WTC11 (cell line): ENCODE data around the gene FRMD4A. TPM values are rescaled to one million over a fixed set of nuclear protein-coding genes. Genes with fewer than 3 reads are reported as not detected.

Source experiments
- CREB1 ChIP-seq: sonication (generic); formaldehyde crosslinking; IDR thresholded peaks from 2 replicates; pipeline ENCODE4 v1.8.0; 2023; ENCODE audit warnings: mild to moderate bottlenecking, missing genetic modification reagents
- EMX1 ChIP-seq: fragments of 250-450 bp; sonication (Bioruptor Pico); IDR thresholded peaks from 2 replicates; pipeline ENCODE4 v1.8.0; 2021; ENCODE audit warnings: mild to moderate bottlenecking
- FOXK1 ChIP-seq: sonication (generic); formaldehyde crosslinking; IDR thresholded peaks from 2 replicates; pipeline ENCODE4 v1.8.0; 2022; ENCODE audit warnings: mild to moderate bottlenecking, moderate library complexity, missing genetic modification reagents
- FOXP1 ChIP-seq: sonication (generic); formaldehyde crosslinking; IDR thresholded peaks from 2 replicates; pipeline ENCODE4 v1.8.0; 2022; ENCODE audit warnings: missing genetic modification reagents, mild to moderate bottlenecking, moderate library complexity, borderline replicate concordance
- GABPB1 ChIP-seq: sonication (generic); formaldehyde crosslinking; IDR thresholded peaks from 2 replicates; pipeline ENCODE4 v1.8.1; 2023; ENCODE audit warnings: mild to moderate bottlenecking, missing genetic modification reagents
- JAZF1 ChIP-seq: fragments of 250-450 bp; sonication (Bioruptor Pico); IDR thresholded peaks from 2 replicates; pipeline ENCODE4 v1.9.0; 2021; ENCODE audit warnings: moderate library complexity, mild to moderate bottlenecking, inconsistent platforms
- JUN ChIP-seq: sonication (generic); formaldehyde crosslinking; IDR thresholded peaks from 2 replicates; pipeline ENCODE4 v1.8.0; 2023; ENCODE audit warnings: mild to moderate bottlenecking, missing genetic modification reagents
- SMAD3 ChIP-seq: sonication (generic); formaldehyde crosslinking; IDR thresholded peaks from 2 replicates; pipeline ENCODE4 v1.8.0; 2022; ENCODE audit warnings: missing genetic modification reagents, mild to moderate bottlenecking, borderline replicate concordance
- SOX15 ChIP-seq: fragments of 250-450 bp; sonication (Bioruptor Pico); IDR thresholded peaks from 2 replicates; pipeline ENCODE4 v1.9.0; 2021; ENCODE audit warnings: mild to moderate bottlenecking
- SP1 ChIP-seq: sonication (generic); formaldehyde crosslinking; conservative IDR thresholded peaks from 2 replicates; pipeline ENCODE4 v1.8.1; 2022; ENCODE audit warnings: missing genetic modification reagents
- TP53 ChIP-seq: sonication (generic); formaldehyde crosslinking; IDR thresholded peaks from 2 replicates; pipeline ENCODE4 v1.8.1; 2023; ENCODE audit warnings: mild to moderate bottlenecking, missing genetic modification reagents
- ZBTB21 ChIP-seq: sonication (generic); formaldehyde crosslinking; IDR thresholded peaks from 2 replicates; pipeline ENCODE4 v1.8.1; 2023; ENCODE audit warnings: mild to moderate bottlenecking, missing genetic modification reagents, borderline replicate concordance
- ZNF121 ChIP-seq: sonication (generic); formaldehyde crosslinking; IDR thresholded peaks from 2 replicates; pipeline ENCODE4 v1.8.0; 2023; ENCODE audit warnings: missing genetic modification reagents
- ZNF138 ChIP-seq: sonication (generic); formaldehyde crosslinking; conservative IDR thresholded peaks from 2 replicates; pipeline ENCODE4 v1.8.1; 2022; ENCODE audit warnings: mild to moderate bottlenecking, moderate library complexity, missing genetic modification reagents
- ZNF219 ChIP-seq: sonication (generic); formaldehyde crosslinking; IDR thresholded peaks from 2 replicates; pipeline ENCODE4 v1.8.0; 2023; ENCODE audit warnings: missing genetic modification reagents, mild to moderate bottlenecking, borderline replicate concordance
- ZNF317 ChIP-seq: sonication (generic); formaldehyde crosslinking; IDR thresholded peaks from 2 replicates; pipeline ENCODE4 v1.8.1; 2023; ENCODE audit warnings: low read depth, mild to moderate bottlenecking, moderate library complexity, missing genetic modification reagents, borderline replicate concordance
- ZNF396 ChIP-seq: fragments of 250-450 bp; sonication (Bioruptor Pico); IDR thresholded peaks from 2 replicates; pipeline ENCODE4 v1.8.0; 2021; ENCODE audit warnings: mild to moderate bottlenecking, moderate library complexity, borderline replicate concordance
- total RNA-seq: library from RNA; stranded (reverse); gene quantifications from 3 replicates; pipeline ENCODE4 v1.2.3, GENCODE V29; 2021
- TF ChIP-seq, protein P1 (sequence below): sonication (generic); formaldehyde crosslinking; IDR thresholded peaks from 2 replicates; pipeline ENCODE4 v1.8.1; 2023; ENCODE audit warnings: mild to moderate bottlenecking, missing genetic modification reagents, borderline replicate concordance
- TF ChIP-seq, protein P2 (sequence below): fragments of 250-450 bp; sonication (Bioruptor Pico); IDR thresholded peaks from 2 replicates; pipeline ENCODE4 v2.1.2; 2022; ENCODE audit warnings: mild to moderate bottlenecking, moderate library complexity
- TF ChIP-seq, protein P3 (sequence below): sonication (generic); formaldehyde crosslinking; IDR thresholded peaks from 2 replicates; pipeline ENCODE4 v1.8.0; 2022; ENCODE audit warnings: mild to moderate bottlenecking, missing genetic modification reagents
- TF ChIP-seq, protein P4 (sequence below): sonication (generic); formaldehyde crosslinking; IDR thresholded peaks from 2 replicates; pipeline ENCODE4 v1.8.0; 2023; ENCODE audit warnings: mild to moderate bottlenecking, missing genetic modification reagents
- TF ChIP-seq, protein P5 (sequence below): sonication (generic); formaldehyde crosslinking; IDR thresholded peaks from 2 replicates; pipeline ENCODE4 v1.8.0; 2022; ENCODE audit warnings: mild to moderate bottlenecking, missing genetic modification reagents
- TF ChIP-seq, protein P6 (sequence below): sonication (generic); formaldehyde crosslinking; IDR thresholded peaks from 2 replicates; pipeline ENCODE4 v1.8.1; 2022; ENCODE audit warnings: mild to moderate bottlenecking, moderate library complexity, missing genetic modification reagents
- TF ChIP-seq, protein P7 (sequence below): fragments of 250-450 bp; sonication (Bioruptor Pico); IDR thresholded peaks from 2 replicates; pipeline ENCODE4 v1.9.0; 2021; ENCODE audit warnings: mild to moderate bottlenecking
- TF ChIP-seq, protein P8 (sequence below): sonication (generic); formaldehyde crosslinking; IDR thresholded peaks from 2 replicates; pipeline ENCODE4 v1.8.1; 2023; ENCODE audit warnings: mild to moderate bottlenecking, missing genetic modification reagents, moderate library complexity

The FRMD4A gene
- total RNA-seq, 1 experiment from 2014 or later = 35.5 TPM

DNA sequence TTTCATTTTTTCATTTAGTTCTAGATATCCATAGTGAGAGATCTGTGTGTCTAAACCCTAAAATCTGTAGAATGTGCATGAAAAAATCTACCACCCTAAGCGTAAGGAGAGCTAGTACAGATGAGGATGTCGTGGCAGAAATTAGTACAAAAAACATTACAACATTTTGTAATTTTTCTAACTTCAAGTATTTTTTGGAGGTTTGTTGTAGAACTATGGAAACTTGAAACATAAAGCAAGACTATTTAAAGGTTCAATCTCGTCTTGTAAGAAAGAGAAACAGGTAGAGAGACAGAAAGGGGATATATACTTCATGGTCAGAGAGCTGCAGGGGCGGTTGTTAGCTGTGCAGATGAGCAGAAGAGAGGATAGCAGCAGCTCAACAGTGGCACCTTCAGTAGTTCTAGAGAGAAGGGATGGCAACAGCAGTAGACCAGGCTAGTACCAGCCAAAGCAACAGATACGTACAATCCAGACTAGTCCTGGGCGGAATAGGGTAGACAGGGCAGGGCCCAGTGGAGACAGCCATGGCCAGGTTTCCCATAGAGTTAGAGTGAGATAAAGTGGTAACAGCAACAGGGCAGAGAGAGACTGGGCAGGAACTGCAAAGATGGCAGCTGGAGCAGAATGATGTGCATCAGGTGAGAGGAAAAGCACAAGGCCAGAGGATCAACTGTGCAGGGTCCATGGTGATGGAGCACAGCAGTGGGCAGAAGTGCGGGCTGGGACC lies 145.2 kb downstream of the FRMD4A start (continued):
- TF ChIP-seq, protein P1, sequence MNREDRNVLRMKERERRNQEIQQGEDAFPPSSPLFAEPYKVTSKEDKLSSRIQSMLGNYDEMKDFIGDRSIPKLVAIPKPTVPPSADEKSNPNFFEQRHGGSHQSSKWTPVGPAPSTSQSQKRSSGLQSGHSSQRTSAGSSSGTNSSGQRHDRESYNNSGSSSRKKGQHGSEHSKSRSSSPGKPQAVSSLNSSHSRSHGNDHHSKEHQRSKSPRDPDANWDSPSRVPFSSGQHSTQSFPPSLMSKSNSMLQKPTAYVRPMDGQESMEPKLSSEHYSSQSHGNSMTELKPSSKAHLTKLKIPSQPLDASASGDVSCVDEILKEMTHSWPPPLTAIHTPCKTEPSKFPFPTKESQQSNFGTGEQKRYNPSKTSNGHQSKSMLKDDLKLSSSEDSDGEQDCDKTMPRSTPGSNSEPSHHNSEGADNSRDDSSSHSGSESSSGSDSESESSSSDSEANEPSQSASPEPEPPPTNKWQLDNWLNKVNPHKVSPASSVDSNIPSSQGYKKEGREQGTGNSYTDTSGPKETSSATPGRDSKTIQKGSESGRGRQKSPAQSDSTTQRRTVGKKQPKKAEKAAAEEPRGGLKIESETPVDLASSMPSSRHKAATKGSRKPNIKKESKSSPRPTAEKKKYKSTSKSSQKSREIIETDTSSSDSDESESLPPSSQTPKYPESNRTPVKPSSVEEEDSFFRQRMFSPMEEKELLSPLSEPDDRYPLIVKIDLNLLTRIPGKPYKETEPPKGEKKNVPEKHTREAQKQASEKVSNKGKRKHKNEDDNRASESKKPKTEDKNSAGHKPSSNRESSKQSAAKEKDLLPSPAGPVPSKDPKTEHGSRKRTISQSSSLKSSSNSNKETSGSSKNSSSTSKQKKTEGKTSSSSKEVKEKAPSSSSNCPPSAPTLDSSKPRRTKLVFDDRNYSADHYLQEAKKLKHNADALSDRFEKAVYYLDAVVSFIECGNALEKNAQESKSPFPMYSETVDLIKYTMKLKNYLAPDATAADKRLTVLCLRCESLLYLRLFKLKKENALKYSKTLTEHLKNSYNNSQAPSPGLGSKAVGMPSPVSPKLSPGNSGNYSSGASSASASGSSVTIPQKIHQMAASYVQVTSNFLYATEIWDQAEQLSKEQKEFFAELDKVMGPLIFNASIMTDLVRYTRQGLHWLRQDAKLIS (CRISPR knock-in tag) = peak; percentile 77; the same call in 1 of the 2 replicates
- TF ChIP-seq, protein P2, sequence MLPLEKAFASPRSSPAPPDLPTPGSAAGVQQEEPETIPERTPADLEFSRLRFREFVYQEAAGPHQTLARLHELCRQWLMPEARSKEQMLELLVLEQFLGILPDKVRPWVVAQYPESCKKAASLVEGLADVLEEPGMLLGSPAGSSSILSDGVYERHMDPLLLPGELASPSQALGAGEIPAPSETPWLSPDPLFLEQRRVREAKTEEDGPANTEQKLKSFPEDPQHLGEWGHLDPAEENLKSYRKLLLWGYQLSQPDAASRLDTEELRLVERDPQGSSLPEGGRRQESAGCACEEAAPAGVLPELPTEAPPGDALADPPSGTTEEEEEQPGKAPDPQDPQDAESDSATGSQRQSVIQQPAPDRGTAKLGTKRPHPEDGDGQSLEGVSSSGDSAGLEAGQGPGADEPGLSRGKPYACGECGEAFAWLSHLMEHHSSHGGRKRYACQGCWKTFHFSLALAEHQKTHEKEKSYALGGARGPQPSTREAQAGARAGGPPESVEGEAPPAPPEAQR (CRISPR knock-in tag) = peak; percentile 98
- TF ChIP-seq ZNF138 (0 out of 2 replicates have a peak, but pooled peaks have one; percentile 60), FOXP1 (CRISPR knock-in tag) (peak; percentile 85; the same call in 1 of the 2 replicates), TP53 (CRISPR knock-in tag) (peak; percentile 82; the same call in 1 of the 2 replicates), SP1 (CRISPR knock-in tag) (peak; percentile 66), ZNF219 (CRISPR knock-in tag) (no peak), ZNF317 (CRISPR knock-in tag) (peak; percentile 61; the same call in 1 of the 2 replicates), SOX15 (peak; percentile 98), ZBTB21 (CRISPR knock-in tag) (peak; percentile 49; the same call in 1 of the 2 replicates), ZNF396 (CRISPR knock-in tag) (peak; percentile 99), FOXK1 (CRISPR knock-in tag) (peak; percentile 61; the same call in 1 of the 2 replicates), EMX1 (CRISPR knock-in tag) (peak; percentile 100), JAZF1 (CRISPR knock-in tag) (peak; percentile 92), CREB1 (CRISPR knock-in tag) (peak; percentile 88; the same call in 1 of the 2 replicates), SMAD3 (peak; percentile 93), ZNF121 (CRISPR knock-in tag) (peak; percentile 21; the same call in 1 of the 2 replicates), JUN (peak; percentile 45; the same call in 1 of the 2 replicates), GABPB1 (CRISPR knock-in tag) (no peak)
- TF ChIP-seq, protein P3, sequence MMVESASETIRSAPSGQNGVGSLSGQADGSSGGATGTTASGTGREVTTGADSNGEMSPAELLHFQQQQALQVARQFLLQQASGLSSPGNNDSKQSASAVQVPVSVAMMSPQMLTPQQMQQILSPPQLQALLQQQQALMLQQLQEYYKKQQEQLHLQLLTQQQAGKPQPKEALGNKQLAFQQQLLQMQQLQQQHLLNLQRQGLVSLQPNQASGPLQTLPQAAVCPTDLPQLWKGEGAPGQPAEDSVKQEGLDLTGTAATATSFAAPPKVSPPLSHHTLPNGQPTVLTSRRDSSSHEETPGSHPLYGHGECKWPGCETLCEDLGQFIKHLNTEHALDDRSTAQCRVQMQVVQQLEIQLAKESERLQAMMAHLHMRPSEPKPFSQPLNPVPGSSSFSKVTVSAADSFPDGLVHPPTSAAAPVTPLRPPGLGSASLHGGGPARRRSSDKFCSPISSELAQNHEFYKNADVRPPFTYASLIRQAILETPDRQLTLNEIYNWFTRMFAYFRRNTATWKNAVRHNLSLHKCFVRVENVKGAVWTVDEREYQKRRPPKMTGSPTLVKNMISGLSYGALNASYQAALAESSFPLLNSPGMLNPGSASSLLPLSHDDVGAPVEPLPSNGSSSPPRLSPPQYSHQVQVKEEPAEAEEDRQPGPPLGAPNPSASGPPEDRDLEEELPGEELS (CRISPR knock-in tag) = no peak
- TF ChIP-seq, protein P4, sequence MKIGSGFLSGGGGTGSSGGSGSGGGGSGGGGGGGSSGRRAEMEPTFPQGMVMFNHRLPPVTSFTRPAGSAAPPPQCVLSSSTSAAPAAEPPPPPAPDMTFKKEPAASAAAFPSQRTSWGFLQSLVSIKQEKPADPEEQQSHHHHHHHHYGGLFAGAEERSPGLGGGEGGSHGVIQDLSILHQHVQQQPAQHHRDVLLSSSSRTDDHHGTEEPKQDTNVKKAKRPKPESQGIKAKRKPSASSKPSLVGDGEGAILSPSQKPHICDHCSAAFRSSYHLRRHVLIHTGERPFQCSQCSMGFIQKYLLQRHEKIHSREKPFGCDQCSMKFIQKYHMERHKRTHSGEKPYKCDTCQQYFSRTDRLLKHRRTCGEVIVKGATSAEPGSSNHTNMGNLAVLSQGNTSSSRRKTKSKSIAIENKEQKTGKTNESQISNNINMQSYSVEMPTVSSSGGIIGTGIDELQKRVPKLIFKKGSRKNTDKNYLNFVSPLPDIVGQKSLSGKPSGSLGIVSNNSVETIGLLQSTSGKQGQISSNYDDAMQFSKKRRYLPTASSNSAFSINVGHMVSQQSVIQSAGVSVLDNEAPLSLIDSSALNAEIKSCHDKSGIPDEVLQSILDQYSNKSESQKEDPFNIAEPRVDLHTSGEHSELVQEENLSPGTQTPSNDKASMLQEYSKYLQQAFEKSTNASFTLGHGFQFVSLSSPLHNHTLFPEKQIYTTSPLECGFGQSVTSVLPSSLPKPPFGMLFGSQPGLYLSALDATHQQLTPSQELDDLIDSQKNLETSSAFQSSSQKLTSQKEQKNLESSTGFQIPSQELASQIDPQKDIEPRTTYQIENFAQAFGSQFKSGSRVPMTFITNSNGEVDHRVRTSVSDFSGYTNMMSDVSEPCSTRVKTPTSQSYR (CRISPR knock-in tag) = no peak
- TF ChIP-seq, protein P5, sequence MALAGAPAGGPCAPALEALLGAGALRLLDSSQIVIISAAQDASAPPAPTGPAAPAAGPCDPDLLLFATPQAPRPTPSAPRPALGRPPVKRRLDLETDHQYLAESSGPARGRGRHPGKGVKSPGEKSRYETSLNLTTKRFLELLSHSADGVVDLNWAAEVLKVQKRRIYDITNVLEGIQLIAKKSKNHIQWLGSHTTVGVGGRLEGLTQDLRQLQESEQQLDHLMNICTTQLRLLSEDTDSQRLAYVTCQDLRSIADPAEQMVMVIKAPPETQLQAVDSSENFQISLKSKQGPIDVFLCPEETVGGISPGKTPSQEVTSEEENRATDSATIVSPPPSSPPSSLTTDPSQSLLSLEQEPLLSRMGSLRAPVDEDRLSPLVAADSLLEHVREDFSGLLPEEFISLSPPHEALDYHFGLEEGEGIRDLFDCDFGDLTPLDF (CRISPR knock-in tag) = peak; percentile 89; the same call in 1 of the 2 replicates
- TF ChIP-seq, protein P6, sequence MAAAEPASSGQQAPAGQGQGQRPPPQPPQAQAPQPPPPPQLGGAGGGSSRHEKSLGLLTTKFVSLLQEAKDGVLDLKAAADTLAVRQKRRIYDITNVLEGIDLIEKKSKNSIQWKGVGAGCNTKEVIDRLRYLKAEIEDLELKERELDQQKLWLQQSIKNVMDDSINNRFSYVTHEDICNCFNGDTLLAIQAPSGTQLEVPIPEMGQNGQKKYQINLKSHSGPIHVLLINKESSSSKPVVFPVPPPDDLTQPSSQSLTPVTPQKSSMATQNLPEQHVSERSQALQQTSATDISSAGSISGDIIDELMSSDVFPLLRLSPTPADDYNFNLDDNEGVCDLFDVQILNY = no peak
- TF ChIP-seq, protein P7, sequence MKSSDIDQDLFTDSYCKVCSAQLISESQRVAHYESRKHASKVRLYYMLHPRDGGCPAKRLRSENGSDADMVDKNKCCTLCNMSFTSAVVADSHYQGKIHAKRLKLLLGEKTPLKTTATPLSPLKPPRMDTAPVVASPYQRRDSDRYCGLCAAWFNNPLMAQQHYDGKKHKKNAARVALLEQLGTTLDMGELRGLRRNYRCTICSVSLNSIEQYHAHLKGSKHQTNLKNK (CRISPR knock-in tag) = peak; percentile 75
- TF ChIP-seq, protein P8, sequence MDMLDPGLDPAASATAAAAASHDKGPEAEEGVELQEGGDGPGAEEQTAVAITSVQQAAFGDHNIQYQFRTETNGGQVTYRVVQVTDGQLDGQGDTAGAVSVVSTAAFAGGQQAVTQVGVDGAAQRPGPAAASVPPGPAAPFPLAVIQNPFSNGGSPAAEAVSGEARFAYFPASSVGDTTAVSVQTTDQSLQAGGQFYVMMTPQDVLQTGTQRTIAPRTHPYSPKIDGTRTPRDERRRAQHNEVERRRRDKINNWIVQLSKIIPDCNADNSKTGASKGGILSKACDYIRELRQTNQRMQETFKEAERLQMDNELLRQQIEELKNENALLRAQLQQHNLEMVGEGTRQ = no peak
